A673 (cell line): ENCODE data around the gene NRM. TPM values are rescaled to one million over a fixed set of nuclear protein-coding genes. Genes with fewer than 3 reads are reported as not detected.
A peak's percentile ranks its signal among the peaks of the same experiment; 100 is the strongest.

Source experiments
- BruUV-seq: library from RNA; stranded (reverse); fragments of 400-500 nt; replicated peaks from 2 replicates; lab custom pipeline; 2021; lab: Mats Ljungman, UMichigan
- CTCF ChIA-PET: fragments of 300-600 bp; sonication (Branson Sonifier 250); formaldehyde crosslinking; loops from one replicate; lab custom pipeline; 2022; ENCODE audit warnings: antibody characterized with exemption; lab: Charles Lee
- POLR2A ChIA-PET: fragments of 300-600 bp; sonication (Branson Sonifier 250); formaldehyde crosslinking; loops from one replicate; lab custom pipeline; 2022; ENCODE audit warnings: antibody characterized with exemption; ENCODE audit not compliant: low non-redundant PET; lab: Charles Lee
- DNase-seq: peaks from one replicate; pipeline ENCODE4 v3.0.0-alpha.2; 2015; ENCODE audit warnings: low spot score
- H3K27ac ChIP-seq: fragments of 200-600 bp; sonication (generic); 2 replicates; pipeline ENCODE4 v1.5.1; 2016; ENCODE audit warnings: mixed run types, low read depth, mild to moderate bottlenecking, mixed read lengths, antibody characterized with exemption, low read length; ENCODE audit not compliant: poor library complexity, severe bottlenecking
- H3K27me3 ChIP-seq: fragments of 200-600 bp; sonication (generic); replicated peaks from 2 replicates; pipeline ENCODE4 v1.6.1; 2017; ENCODE audit warnings: mixed run types, low read depth, mild to moderate bottlenecking, mixed read lengths, antibody characterized with exemption, low read length; ENCODE audit not compliant: insufficient read depth, poor library complexity
- H3K36me3 ChIP-seq: fragments of 200-600 bp; sonication (generic); 2 replicates; pipeline ENCODE4 v1.6.1; 2016; ENCODE audit warnings: mixed run types, mild to moderate bottlenecking, mixed read lengths, antibody characterized with exemption, low read length; ENCODE audit not compliant: insufficient read depth, poor library complexity, severe bottlenecking
- H3K4me1 ChIP-seq: fragments of 200-600 bp; sonication (generic); 2 replicates; pipeline ENCODE4 v1.6.1; 2017; ENCODE audit warnings: mixed run types, mild to moderate bottlenecking, mixed read lengths, antibody characterized with exemption, low read length; ENCODE audit not compliant: insufficient read depth, poor library complexity, severe bottlenecking
- H3K4me3 ChIP-seq: fragments of 200-600 bp; sonication (generic); 2 replicates; pipeline ENCODE4 v1.5.1; 2016; ENCODE audit warnings: low read depth, mixed run types, mild to moderate bottlenecking, mixed read lengths, low read length; ENCODE audit not compliant: poor library complexity, severe bottlenecking
- H3K9me3 ChIP-seq: fragments of 200-600 bp; sonication (generic); 2 replicates; pipeline ENCODE4 v1.6.1; 2016; ENCODE audit warnings: mixed run types, low read depth, mild to moderate bottlenecking, mixed read lengths, antibody characterized with exemption, low read length; ENCODE audit not compliant: poor library complexity, severe bottlenecking
- CTCF ChIP-seq: fragments of 300-800, 200-600 bp; sonication (generic); conservative IDR thresholded peaks from 2 replicates; pipeline ENCODE4 v1.5.1; 2017; ENCODE audit warnings: low read depth, mild to moderate bottlenecking, antibody characterized with exemption, low read length, moderate library complexity, mixed read lengths
- EZH2 ChIP-seq: fragments of 200-600 bp; sonication (generic); IDR thresholded peaks from 2 replicates; pipeline ENCODE4 v1.6.1; 2017; ENCODE audit warnings: borderline replicate concordance, low read depth, mild to moderate bottlenecking, mixed read lengths, antibody characterized with exemption, low read length; ENCODE audit not compliant: poor library complexity, severe bottlenecking
- intact Hi-C: fragments of 100-400 bp; cut with micrococcal nuclease; formaldehyde crosslinking; loops from one replicate; pipeline ENCODE4 v1.10.0; 2022; ENCODE audit not compliant: unreplicated experiment
- total RNA-seq: library from RNA; stranded (reverse); gene quantifications from 2 replicates; pipeline ENCODE4 v1.2.3, GENCODE V29; 2021

Gene NRM
- total RNA-seq, 1 experiment from 2014 or later, result 49.8 TPM

GRCh38 chr6:30683183-30683979 is 7.4 kb downstream of the NRM start:
- H3K9me3 ChIP-seq, result no peaks in the 10 kb centered on the region
- no peaks in the 10 kb centered on the region for H3K27me3 ChIP-seq
- BruUV-seq, result no TSS peak
- intact Hi-C loops, result no loop called here
- ChIA-PET POLR2A (interaction anchor here (0.6 kb wide), 1 partner anchor 1053 kb away, joined by 3 read pairs; the partner anchor contains the start of gene CLIC1), CTCF (interaction anchor here (1.7 kb wide), 1 partner anchor 47 kb away, joined by 5 read pairs; no protein-coding TSS in a partner anchor)
- peak overlapping the region; percentile 80 for H3K27ac ChIP-seq
- H3K4me3 ChIP-seq, result peak overlapping the region; percentile 88
- H3K36me3 ChIP-seq, result no peaks in the 10 kb centered on the region
- TF ChIP-seq EZH2, result no peak
- TF ChIP-seq CTCF, result no peak
- H3K4me1 ChIP-seq, result peaks cover 48% of the 10 kb centered on the region
- DNase-seq, result no peak

- BruUV-seq, result no TSS peak
- H3K27me3 ChIP-seq, result no peaks in the 10 kb centered on the region
Measured at GRCh38 chr6:30682143-30683117, 8.4 kb downstream of the NRM start.

More at GRCh38 chr6:30682143-30683117, 8.4 kb downstream of the NRM start:
- peaks cover 7% of the 10 kb centered on the region for H3K36me3 ChIP-seq
- peak overlapping the region; percentile 88 for H3K4me3 ChIP-seq
- ChIA-PET CTCF (interaction anchor here (1.1 to 1.7 kb wide), 2 partner anchors 48 to 49 kb away, joined by 5 read pairs; no protein-coding TSS in a partner anchor), POLR2A (no interaction called here)
- H3K27ac ChIP-seq, result peak overlapping the region; percentile 80
- peak; percentile 75 for DNase-seq
- peaks cover 42% of the 10 kb centered on the region for H3K4me1 ChIP-seq
- no peaks in the 10 kb centered on the region for H3K9me3 ChIP-seq
- no peak for TF ChIP-seq CTCF
- no peak for TF ChIP-seq EZH2
- intact Hi-C loops, result no loop called here
